22Rv1 (cell line): Measurements from ENCODE around the gene AFTPH.

Source experiments
- ZFX ChIP-seq: fragments of 450-650 bp; IDR thresholded peaks from 2 replicates; pipeline ENCODE4 v1.6.1; 2017; ENCODE audit warnings: antibody characterized with exemption, borderline replicate concordance
- TF ChIP-seq, protein P1 (sequence below): fragments of 450-650 bp; IDR thresholded peaks from 2 replicates; pipeline ENCODE4 v1.5.1; 2017; ENCODE audit warnings: mild to moderate bottlenecking

DNA sequence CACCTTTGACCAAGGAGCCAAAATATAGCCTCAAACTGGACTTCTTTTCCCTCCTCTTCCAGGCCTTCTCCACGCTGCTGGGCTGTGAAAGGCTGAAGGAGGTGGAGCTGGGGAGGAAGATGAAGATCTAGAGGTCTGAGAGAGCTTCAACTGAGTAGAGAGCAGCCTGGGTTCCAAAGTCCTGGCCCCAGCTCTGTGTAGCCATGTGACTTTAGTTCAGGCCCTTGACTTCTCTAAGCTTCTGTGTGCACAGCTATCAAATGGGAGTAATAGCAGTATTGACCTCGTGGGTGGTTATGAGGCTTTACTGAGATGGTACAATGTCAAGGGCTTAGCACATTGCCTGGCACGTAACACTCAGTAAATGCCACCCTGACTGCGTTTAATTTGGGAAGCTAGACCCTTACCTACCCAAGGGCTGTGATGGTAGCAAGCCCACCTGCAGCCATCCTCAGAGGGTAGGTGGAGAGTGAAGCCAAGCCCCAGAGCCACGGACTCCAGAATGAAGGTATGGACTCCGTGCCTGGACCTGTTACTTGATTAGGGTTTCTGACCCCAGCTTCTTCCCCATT lies 91.2 kb downstream of the AFTPH start:
- TF ChIP-seq, protein P1, sequence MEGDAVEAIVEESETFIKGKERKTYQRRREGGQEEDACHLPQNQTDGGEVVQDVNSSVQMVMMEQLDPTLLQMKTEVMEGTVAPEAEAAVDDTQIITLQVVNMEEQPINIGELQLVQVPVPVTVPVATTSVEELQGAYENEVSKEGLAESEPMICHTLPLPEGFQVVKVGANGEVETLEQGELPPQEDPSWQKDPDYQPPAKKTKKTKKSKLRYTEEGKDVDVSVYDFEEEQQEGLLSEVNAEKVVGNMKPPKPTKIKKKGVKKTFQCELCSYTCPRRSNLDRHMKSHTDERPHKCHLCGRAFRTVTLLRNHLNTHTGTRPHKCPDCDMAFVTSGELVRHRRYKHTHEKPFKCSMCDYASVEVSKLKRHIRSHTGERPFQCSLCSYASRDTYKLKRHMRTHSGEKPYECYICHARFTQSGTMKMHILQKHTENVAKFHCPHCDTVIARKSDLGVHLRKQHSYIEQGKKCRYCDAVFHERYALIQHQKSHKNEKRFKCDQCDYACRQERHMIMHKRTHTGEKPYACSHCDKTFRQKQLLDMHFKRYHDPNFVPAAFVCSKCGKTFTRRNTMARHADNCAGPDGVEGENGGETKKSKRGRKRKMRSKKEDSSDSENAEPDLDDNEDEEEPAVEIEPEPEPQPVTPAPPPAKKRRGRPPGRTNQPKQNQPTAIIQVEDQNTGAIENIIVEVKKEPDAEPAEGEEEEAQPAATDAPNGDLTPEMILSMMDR: no peak
- TF ChIP-seq ZFX: no peak
